C4-2B (cell line): ENCODE data around the gene SOCS3.

Experiments
- CTCF ChIP-seq: fragments of 450-650 bp; conservative IDR thresholded peaks from 2 replicates; pipeline ENCODE4 v1.5.1; 2017; ENCODE audit warnings: mild to moderate bottlenecking
- ZFX ChIP-seq: fragments of 450-650 bp; IDR thresholded peaks from 2 replicates; pipeline ENCODE4 v1.6.1; 2017

- TF ChIP-seq CTCF (no peak), ZFX (no peak)
Observed at GRCh38 chr17:78316115-78316866, 43.6 kb downstream of the SOCS3 start.
